OCI-LY3 (cell line): ENCODE results near the gene ZNF576.
A peak's percentile ranks its signal among the peaks of the same experiment; 100 is the strongest.

Source experiments
- CTCF ChIP-seq: fragments of 200-600, 300-600 bp; sonication (generic); IDR thresholded peaks from 2 replicates; pipeline ENCODE4 v1.5.1; 2014; ENCODE audit warnings: antibody characterized with exemption, low read length, low read depth
- EZH2phosphoT487 ChIP-seq: fragments of 200-600 bp; shearing (Covaris generic); IDR thresholded peaks from 2 replicates; pipeline ENCODE4 v1.6.1; 2018; ENCODE audit warnings: antibody characterized with exemption, mixed run types, low read depth

DNA sequence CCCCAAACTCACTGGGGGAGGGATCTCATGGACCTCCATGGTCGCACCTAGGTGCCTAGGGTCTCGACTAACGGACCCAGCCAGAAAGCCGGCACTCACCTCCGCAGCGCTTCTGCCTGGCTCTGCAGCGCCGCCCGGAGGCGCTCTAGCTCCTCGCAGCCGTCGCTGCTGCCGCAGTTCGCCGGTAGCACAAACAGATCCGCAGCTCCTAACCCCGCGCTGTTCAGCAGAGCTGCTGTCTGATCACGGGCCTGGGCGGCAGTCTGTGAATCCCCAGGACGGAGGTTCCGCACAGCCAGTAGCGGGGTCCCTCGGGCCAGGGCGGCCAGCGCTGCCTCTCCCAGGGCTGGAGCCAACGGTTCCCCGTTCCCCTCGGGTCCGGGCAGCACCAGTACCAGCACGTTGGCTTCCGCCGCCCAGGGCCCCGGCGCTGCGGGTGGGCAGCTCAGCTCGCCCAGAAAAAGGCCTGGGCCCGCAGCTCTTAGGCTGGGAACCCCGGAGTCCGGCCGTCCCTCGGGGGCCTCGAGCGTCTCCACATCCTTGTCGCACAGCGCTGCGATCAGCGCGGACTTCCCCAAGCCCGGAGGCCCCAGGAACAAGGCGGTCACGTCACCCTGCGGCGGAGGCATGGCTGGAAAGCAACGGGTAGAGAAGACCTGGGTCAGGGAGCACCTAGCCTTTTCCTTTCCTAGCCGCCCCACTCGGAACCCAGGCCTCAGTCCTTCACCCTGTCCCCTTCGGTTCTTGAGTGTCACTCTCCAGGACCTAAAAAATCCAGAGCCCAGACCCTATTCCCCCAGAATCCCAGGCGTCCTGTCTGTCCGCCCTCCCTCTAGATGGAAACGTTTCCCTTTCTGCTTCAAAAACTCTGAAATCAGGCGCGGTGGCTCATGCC, 1.4 kb upstream of the ZNF576 start:
- peak; percentile 67 for TF ChIP-seq CTCF
- no peak for TF ChIP-seq EZH2phosphoT487
